ENCODE results near the gene MIER2.

GRCh38 chr19:338421-338820, 6.2 kb downstream of the MIER2 start:
- no peak for TF ChIP-seq CTCF (tag by site-specific recombination; IDR thresholded peaks at IDR 0.05)
- no peak for TF ChIP-seq KLF8 (tag by site-specific recombination; IDR thresholded peaks at IDR 0.05)
- no peak for TF ChIP-seq ZNF791 (tag by site-specific recombination; IDR thresholded peaks at IDR 0.05)
- no peak for TF ChIP-seq ZNF707 (tag by site-specific recombination; IDR thresholded peaks at IDR 0.05)
- no peak for TF ChIP-seq ZNF677 (tag by site-specific recombination; IDR thresholded peaks at IDR 0.05)
- TF ChIP-seq EGR2 (tag by site-specific recombination; IDR thresholded peaks at IDR 0.05; ENCODE audit: low read depth) = no peak

Measured in HEK293 (cell line).